Activated CD4-positive, alpha-beta T cell treated with anti-CD3 and anti-CD28 coated beads, Interleukin-2, Interleukin-6, amounts not matched to agents 100 ng/mL and 50 ng/mL, durations not matched to agents 16 hours and 8 hours (primary cell): Measurements from ENCODE around the gene LHCGR.

Experiments
- DNase-seq: peaks from one replicate; pipeline ENCODE4 v3.0.0-alpha.2; 2020

Gene LHCGR

GRCh38 chr2:48755473-48755872, at the start of gene LHCGR:
LHCGR (minus strand) TSS chr2:48755724; CDS start chr2:48755671, 53 bp downstream.
- no peak for DNase-seq

GRCh38 chr2:48799601-48800000, 44.1 kb upstream of the LHCGR start:
- no peak for DNase-seq

- DNase-seq, result no peak
Measured at GRCh38 chr2:48795065-48795464, 39.5 kb upstream of the LHCGR start.

GRCh38 chr2:48793671-48794070, 38.1 kb upstream of the LHCGR start:
- DNase-seq, result no peak

GRCh38 chr2:48792030-48792429, 36.5 kb upstream of the LHCGR start:
- no peak for DNase-seq

GRCh38 chr2:48790407-48791170, 35.1 kb upstream of the LHCGR start:
- no peak for DNase-seq

- no peak for DNase-seq
Measured at GRCh38 chr2:48787580-48787979, 32.1 kb upstream of the LHCGR start.

- DNase-seq, result no peak
Measured at GRCh38 chr2:48781366-48781765, 25.8 kb upstream of the LHCGR start.

GRCh38 chr2:48779019-48779716, 23.6 kb upstream of the LHCGR start:
- no peak for DNase-seq

GRCh38 chr2:48774251-48774650, 18.7 kb upstream of the LHCGR start:
- no peak for DNase-seq

- DNase-seq, result no peak
Measured at GRCh38 chr2:48771241-48772014, 15.9 kb upstream of the LHCGR start.

GRCh38 chr2:48770181-48770580, 14.7 kb upstream of the LHCGR start:
- no peak for DNase-seq

GRCh38 chr2:48768669-48769068, 13.1 kb upstream of the LHCGR start:
- DNase-seq, result no peak

- no peak for DNase-seq
Measured at GRCh38 chr2:48767330-48767729, 11.8 kb upstream of the LHCGR start.

- no peak for DNase-seq
Measured at GRCh38 chr2:48760826-48761225, 5.3 kb upstream of the LHCGR start.

GRCh38 chr2:48759682-48760081, 4.2 kb upstream of the LHCGR start:
- no peak for DNase-seq

GRCh38 chr2:48756289-48756688, 765 bp upstream of the LHCGR start:
- no peak for DNase-seq

GRCh38 chr2:48754874-48755273, 650 bp downstream of the LHCGR start:
- DNase-seq, result no peak

GRCh38 chr2:48753228-48753627, 2.3 kb downstream of the LHCGR start:
- no peak for DNase-seq

- DNase-seq, result no peak
Measured at GRCh38 chr2:48750128-48750739, 5.3 kb downstream of the LHCGR start.

- no peak for DNase-seq
Measured at GRCh38 chr2:48749291-48750127, 6.0 kb downstream of the LHCGR start.

GRCh38 chr2:48747319-48747718, 8.2 kb downstream of the LHCGR start:
- no peak for DNase-seq
